GM10266 (cell line): Measurements from ENCODE around the gene YJEFN3.

ENCODE experiments used
- DNase-seq: peaks from one replicate; pipeline ENCODE4 v3.0.0; 2012; ENCODE audit errors: extremely low spot score
- CTCF ChIP-seq: IDR thresholded peaks from 2 replicates; pipeline ENCODE4 v1.5.1; 2012; ENCODE audit warnings: mild to moderate bottlenecking, low read depth; ENCODE audit not compliant: control insufficient read depth, insufficient read depth; ENCODE audit errors: missing control alignments

YJEFN3 gene

GRCh38 chr19:19501798-19502197 is 26.9 kb upstream of the YJEFN3 start:
- TF ChIP-seq CTCF, result no peak
- DNase-seq, result no peak

GRCh38 chr19:19502281-19502680 is 26.4 kb upstream of the YJEFN3 start:
- DNase-seq, result no peak
- TF ChIP-seq CTCF, result no peak

- no peak for DNase-seq
- TF ChIP-seq CTCF, result no peak
Measured at GRCh38 chr19:19502808-19503602, 25.7 kb upstream of the YJEFN3 start.

GRCh38 chr19:19504754-19505668 is 23.7 kb upstream of the YJEFN3 start:
- no peak for TF ChIP-seq CTCF

GRCh38 chr19:19505669-19506326 is 22.9 kb upstream of the YJEFN3 start:
- no peak for TF ChIP-seq CTCF
- no peak for DNase-seq

More at GRCh38 chr19:19504754-19505668, 23.7 kb upstream of the YJEFN3 start:
- no peak for DNase-seq

GRCh38 chr19:19506592-19506991 is 22.1 kb upstream of the YJEFN3 start:
- no peak for TF ChIP-seq CTCF
- no peak for DNase-seq
